Measurements from ENCODE around the gene GAB3.
A peak's percentile ranks its signal among the peaks of the same experiment; 100 is the strongest.
"Not testable (repeated sequence)": the region's sequence is repeated elsewhere in the genome, so short reads cannot be mapped to it uniquely, and the experiment has no call there.

GAB3 gene

DNA sequence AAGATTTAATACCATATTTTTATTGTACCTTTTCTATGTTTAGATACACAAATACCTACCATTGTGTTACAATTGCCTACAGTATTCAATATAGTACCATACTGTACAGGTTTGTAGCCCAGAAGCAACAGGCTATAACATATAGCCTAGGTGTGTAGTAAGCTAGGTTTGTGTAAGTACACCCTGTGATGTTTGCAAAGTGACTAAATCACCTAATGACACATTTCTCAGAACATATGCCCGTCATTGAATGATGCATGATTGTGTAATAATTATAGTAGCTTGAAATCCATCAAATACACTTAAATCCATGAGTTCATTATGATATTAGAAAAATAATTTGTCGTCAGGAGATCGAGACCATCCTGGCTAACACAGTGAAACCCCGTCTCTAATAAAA lies 30.8 kb downstream of the GAB3 start:
- no peak for DNase-seq (ENCODE audit: low read depth)

DNA sequence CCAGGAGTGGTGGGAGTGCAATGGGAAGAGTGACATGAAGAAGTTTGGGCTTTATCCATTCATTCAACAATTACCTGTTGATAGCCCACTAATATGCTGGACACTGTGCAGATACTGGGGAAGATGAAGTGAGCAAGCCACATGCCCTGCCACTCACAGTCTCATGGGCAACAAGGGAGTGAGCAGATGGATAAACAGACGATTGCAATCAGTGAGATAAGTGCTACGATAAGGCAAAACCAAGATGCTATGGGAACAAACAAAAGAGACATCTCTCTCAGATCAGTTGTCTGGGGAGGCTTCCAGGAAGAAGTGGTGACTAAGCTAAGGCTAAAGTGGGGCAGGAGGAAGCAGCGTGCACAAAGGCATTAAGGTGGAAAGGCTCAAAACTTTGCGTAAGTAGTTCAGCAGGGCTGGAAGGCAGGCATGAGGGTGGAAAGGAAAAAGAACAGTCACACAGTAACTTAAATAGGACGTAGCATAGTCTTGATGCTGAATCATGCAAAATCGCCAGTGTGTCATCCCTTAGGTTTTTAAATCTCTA lies 31.7 kb downstream of the GAB3 start:
- no peak for DNase-seq (ENCODE audit: low read depth)

DNA sequence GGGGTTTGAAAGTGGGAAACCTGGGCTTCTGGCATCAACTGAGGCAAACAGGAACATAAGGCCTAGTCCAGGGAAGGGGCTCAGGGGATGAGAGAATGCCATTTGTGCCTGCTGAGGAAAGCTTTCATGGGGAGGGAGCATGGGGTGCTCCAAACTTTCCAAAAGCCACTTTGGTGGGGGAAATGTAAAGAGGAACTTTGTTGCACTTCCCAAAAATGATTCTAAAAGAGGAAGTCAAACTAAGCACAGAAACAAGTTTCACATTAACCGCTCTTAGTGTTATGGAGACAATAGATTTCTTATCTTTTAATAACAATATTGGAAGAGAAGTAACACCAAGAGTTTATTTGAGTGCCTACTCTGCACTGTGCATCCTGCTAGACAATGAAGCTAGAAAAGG lies 32.3 kb downstream of the GAB3 start:
- DNase-seq (ENCODE audit: low read depth), result no peak

DNA sequence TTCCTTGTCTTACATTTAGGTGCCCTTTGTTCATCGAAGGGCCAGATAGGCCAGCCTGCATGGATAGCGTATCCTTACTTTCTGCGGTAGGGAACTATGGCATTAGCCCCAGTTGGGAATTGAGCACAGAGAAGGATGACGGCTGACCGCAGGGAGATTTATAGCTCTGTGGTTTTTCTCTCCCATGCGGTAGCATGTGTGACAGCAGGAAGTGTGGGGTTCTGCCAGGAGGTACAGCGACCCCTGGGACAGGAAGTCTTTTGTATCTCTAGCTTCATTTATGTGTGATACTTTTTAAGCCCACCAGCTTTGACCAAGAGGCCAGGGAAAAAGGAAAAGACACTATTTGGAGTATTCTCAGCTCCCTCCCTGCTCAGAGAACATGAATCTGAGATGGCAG lies 33.1 kb downstream of the GAB3 start:
- no peak for DNase-seq (ENCODE audit: low read depth)

DNA sequence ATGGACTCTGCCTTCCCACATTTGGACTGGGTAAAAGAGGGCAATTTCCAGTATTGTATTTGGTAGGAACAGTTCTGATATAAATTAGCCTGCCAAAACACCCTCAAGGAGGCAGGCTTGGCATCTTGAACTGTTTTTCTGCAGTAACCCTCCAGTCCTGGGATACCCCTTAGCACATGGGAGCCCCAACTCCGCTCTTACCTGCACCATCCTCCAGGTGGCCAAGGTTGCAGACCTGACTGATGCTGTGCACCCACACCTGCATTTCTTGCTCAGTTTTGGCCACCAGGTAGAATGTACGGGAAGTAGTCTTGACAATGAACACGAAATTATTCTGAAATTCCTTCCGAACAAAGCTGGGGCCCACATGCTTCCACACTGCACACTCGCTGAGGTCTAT lies 35.1 kb downstream of the GAB3 start:
- no peak for DNase-seq (ENCODE audit: low read depth)

DNA sequence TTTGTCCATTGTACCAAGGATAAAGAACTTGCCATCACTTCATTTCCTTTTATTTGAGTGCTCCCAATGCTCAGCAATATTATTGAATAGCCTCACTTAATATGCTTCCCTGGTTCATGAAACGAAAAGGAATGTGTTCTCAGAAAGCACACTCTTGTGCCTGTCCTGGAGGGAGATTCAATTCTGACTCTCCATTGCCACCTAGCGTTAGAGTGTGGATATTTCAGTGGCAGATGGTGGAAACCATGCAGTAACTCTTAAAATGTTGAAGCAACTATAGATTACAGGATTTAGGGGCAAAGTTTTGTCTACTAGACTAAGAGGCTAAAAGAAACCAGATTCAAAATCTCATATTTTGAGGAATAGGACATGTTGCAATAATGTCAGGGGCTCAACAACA lies 36.0 kb downstream of the GAB3 start:
- peak; percentile 30 for DNase-seq (ENCODE audit: low read depth)

DNA sequence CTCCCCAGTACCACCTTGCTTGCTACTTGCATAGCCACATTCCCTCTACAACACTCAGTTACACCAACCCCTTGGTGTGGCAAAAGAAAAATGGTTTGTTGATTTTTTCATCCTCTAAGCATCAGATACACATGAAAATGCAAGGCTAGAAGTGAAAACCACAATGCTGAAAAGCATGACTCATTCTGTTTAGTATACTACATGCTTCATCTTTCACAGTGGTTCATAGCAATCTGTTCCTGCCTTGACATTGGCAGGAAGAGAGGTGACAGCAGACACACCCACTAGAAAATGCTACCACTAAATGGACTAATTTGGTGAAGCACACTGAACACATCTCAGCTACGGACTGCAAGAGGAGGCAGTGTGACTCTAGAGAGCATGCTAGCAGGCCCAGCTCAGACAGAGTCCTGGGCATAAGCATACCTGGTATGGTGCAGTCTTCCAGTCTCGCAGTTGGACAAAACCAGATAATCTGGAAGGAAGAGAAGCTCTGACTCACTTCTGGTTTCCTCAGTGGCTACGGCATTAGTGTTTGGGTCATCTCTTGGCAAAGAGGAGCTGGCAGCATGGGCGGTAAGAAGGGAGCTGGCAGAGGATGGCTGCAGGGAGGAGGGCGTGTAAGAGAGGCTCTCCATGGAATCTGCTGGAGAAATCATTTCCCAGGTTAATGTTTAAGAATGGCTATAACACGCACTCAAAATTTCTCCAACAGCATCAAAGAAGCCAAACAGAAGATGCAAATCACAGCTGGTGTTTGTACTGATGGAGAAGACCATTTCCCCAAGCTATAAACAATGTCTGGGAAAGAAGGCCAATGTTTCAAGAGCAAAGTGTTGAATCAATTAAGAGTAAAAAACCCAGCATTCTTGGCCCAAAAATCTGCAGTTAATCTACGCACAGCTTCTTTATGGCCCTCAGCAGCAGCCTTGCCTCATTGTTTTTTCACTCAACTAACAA lies 37.8 kb downstream of the GAB3 start:
- DNase-seq (ENCODE audit: low read depth), result no peak

DNA sequence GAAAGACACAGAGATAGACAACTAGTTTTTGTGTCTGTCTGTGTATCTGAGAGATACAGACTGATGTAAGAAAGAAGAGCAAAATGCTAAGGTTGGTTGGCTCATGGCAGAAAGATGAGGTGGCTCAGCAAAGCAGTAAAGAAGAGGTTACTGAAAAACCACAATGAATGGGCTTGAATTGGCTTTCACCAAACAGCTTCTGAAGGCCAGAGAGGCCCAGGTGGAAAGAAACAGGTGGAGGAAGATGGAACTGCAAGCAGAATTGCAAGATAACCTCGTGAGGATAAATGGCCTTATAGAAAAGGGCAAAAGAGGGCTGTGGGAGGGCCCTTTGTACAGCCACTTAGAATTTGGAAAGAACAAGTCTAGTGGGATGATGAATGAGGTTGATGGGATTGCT lies 39.6 kb downstream of the GAB3 start:
- no peak for DNase-seq (ENCODE audit: low read depth)

DNA sequence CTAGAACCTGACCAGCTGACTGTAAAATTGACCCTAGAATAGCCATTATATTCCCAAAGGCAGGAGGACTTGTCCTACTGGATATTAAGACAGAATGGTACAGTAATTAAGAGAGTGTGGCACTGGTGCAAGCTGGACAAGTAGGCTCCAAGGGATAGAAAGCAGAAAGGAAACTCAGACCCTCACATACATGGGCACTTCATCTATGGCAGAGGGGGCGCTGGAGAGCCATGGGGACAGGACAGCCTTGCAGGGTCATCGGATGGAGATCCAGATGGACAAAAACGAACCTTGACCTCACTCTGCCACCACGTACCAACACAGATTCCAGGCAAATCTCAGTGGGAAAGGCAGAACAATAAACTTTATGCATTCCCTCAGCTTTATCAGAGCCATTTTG lies 40.6 kb downstream of the GAB3 start:
- DNase-seq (ENCODE audit: low read depth), result no peak

DNA sequence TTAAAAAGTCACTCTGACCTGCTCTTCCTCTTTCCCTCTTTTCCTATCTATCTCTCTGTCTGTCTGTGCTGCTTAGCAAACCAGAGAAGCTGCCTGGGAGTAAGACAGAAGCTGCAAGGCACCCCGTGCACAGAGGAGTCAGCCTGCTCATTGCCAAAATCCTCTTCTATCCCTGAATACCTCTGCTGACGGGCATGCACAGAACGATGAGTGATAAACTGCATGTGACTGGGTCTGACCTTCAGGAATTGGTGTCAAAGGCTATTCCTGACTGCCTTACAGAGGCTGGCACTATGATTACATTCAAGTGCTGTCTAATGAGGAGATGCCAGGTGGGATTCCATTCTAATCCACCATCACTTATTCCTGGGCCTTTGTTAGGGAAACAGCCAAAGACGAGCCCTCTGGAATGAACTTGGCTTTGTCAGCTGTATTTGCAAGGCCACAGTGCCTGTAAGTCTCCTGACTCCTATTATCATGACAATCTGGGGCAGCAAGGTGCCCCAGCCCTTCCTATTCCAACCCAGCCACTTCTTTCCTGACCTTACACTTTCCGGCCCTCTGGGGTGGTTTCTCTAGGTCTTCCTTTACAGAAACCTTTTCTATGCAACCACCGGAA lies 52.1 kb downstream of the GAB3 start:
- no peak for DNase-seq (ENCODE audit: low read depth)

DNA sequence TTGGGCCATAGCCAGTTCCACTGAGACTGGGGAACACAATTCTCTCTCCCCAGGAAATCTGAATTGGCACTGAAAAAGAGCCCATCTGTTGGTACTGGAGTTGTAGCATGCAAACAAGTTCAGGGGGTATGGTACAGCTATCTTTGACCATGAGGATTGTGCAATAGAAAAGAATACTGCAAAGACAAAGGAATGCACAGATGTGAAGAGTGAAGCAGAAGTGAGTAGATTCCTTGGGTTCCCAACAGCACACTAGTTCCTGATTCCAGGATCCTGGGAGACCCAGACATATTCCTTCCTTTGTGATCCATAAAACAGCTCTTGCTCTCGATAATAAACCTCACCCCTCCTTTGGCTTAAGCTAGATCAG lies 54.2 kb downstream of the GAB3 start:
- DNase-seq (ENCODE audit: low read depth), result no peak

DNA sequence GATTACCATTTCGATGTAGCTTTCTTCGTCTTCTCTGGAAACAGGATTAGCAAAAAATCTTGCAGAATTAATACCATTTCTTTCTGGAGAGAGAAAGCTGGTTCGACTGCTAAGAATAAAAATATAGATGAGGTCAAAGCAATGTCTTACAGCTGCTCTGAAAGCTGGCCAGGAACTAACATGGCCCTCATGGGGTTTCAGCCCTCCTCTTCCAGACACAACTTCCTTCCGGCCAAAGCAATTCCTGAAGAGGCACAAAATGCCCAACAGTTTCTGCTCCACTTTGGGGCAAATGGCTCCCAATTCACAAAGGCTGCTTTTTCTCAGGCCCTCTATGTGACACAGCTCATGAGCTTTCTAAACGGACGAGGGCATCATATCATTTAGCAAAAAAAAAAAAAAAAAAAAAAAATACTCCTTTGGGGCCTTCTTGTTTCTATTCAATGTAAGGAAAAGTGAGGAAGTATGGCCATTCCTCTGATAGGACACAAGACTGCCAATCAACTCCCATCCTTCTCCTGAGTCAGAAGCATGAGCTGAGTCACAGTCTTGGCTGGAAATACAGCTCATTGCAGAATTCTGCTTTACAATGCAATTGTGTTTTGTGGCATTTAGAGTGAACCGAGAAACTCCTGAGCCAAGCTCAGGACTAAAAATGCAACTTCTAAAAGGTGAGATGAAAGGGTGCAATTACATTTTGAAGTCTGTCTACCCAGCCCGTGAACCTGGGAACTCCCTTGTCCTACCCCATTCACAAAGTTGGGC lies 54.8 kb downstream of the GAB3 start:
- no peak for DNase-seq (ENCODE audit: low read depth)

DNA sequence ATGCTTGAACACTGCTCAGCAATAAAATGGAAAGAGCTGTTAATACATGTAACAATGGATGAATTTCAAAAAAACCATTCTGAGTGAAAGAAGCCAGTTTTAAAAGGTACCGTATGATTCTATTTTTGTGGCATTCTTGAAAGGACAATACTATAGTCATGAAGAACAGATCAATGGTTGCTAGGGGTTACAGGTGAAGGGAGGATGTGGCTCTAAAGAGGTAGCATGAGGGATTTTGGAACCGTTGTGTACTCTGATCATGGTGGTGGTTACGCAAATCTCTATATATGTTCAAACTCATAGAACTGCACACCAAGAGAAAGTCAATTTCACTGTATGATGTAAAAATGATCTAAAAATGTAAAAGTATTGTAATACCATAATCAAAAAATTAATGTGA lies 57.5 kb downstream of the GAB3 start:
- DNase-seq (ENCODE audit: low read depth), result no peak

DNA sequence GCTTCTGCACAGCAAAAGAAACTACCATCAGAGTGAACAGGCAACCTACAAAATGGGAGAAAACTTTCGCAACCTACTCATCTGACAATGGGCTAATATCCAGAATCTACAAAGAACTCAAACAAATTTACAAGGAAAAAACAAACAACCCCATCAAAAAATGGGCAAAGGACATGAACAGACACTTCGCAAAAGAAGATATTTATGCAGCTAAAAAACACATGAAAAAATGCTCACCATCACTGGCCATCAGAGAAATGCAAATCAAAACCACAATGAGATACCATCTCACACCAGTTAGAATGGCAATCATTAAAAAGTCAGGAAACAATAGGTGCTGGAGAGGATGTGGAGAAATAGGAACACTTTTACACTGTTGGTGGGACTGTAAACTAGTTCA lies 60.4 kb downstream of the GAB3 start:
- DNase-seq (ENCODE audit: low read depth), result not testable (repeated sequence)

DNA sequence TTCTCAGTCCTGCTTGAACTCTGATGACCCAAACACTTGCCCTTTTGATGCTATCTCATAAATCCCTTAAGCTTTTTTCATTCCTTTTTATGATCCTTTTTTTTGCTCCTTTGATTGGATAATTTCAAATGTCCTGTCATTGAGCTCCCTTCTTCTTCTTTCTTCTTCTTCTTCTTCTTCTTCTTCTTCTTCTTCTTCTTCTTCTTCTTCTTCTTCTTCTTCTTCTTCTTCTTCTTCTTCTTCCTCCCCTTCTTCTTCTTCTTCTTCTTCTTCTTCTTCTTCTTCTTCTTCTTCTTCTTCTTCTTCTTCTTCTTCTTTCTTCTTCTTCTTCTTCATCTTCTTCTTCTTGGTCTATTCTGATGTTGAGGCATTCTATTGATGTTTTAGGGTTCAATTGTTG lies 78.8 kb downstream of the GAB3 start:
- DNase-seq (ENCODE audit: low read depth), result not testable (repeated sequence)

DNA sequence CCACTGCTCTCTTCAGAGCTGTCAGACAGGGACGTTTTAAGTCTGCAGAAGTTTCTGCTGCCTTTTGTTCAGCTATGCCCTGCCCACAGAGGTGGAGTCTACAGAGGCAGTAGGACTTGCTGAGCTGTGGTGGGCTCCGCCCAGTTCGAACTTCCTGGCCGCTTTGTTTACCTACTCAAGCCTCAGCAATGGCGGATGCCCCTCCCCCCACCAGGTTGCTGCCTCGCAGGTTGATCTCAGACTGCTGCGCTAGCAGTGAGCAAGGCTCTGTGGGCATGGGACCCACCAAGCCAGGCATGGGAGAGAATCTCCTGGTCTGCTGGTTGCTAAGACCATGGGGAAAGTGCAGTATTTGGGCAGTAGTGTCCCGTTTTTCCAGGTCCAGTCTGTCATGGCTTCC lies 80.0 kb downstream of the GAB3 start:
- DNase-seq (ENCODE audit: low read depth), result not testable (repeated sequence)

DNA sequence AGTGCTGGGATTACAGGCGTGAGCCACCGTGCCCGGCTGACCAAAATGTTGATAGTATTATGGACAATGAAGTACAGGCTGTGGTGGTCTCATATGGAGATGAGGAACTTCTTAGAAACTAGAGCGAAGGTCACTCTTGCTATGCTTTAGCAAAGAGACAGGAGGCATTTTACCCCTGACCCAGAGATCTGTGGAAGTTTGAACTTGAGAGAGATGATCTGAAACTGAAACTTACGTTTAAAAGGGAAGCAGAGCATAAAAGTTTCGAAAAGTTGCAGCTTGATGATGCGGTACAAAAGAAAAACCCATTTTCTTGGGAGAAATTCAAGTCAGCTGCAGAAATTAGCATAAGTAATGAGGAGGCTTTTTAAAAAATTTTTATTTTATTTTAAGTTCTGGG lies 89.0 kb downstream of the GAB3 start:
- DNase-seq (ENCODE audit: low read depth), result no peak

DNA sequence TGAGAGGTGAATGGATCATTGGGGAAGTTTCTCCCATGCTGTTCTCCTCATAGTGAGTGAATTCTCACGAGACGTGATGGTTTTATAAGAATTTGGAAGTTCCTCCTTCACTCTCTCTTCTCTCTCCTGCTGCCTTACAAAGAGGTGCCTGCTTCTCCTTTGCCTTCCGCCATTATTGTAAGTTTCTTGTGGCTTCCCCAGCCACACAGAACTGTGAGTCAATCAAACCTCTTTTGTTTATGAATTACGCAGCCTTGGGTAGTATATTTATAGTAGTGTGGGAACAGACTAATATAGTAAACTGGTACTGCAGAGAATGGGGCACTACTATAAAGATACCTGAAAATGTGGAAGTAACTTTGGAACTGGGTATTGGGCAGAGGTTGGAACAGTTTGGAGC lies 89.7 kb downstream of the GAB3 start:
- no peak for DNase-seq (ENCODE audit: low read depth)

DNA sequence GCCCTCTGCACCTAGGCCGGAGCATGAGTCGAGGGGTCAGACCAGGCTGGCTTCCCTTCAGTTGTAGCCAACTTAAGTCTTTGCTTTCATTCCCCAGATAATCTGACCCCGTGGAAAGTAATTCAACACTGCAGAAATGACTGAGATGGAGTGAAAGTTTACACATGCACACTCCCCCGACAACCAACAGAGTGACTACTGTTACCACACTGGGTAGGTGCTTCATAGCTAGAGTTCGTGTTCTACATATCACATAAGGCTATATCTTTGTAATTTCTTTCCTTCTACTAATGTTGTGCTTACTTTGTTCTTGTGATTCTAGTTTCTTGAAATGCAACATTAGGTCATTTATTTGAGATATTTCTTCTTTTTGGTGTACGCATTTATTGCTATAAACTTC lies 90.3 kb downstream of the GAB3 start:
- DNase-seq (ENCODE audit: low read depth), result no peak

DNA sequence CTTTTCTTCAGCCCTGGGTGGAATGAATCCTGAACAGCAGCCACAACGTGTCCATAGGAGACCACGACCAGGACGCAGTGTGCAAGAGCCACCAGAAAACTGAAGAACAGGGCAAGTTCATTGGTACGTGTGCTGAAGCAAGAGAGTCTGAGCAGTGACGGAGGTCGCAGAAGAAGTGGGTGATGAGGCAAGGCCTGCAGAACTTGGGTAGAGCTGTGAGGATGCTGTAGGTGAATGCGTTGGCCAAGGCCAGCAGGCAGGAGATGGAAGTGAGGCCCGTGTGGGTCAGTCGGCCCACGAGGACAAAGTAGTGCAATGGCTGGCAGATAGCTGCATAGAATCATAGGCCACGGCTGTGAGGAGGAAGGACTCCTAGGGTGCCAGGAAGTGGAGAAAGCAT lies 91.9 kb downstream of the GAB3 start:
- DNase-seq (ENCODE audit: low read depth), result no peak

DNA sequence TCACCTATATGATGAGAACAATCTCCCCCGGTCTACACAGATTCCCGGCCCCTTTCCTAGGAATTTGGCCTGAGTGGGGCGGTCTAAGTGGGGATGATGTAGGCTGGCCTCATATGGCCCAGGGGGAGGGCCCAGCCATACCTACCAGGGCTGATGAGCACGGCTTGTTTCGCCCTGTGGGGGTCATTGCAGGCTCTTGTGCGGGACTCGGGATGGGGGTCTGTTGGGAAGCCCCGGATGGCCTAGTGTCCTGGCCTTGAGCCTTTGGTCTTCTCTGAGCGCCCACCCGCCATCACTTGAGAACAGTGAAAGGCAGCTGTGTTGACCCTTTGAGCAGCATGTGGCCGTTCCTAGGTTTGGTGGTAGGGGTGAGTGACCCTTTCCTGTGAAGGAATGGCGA lies 92.7 kb downstream of the GAB3 start:
- DNase-seq (ENCODE audit: low read depth), result no peak

DNA sequence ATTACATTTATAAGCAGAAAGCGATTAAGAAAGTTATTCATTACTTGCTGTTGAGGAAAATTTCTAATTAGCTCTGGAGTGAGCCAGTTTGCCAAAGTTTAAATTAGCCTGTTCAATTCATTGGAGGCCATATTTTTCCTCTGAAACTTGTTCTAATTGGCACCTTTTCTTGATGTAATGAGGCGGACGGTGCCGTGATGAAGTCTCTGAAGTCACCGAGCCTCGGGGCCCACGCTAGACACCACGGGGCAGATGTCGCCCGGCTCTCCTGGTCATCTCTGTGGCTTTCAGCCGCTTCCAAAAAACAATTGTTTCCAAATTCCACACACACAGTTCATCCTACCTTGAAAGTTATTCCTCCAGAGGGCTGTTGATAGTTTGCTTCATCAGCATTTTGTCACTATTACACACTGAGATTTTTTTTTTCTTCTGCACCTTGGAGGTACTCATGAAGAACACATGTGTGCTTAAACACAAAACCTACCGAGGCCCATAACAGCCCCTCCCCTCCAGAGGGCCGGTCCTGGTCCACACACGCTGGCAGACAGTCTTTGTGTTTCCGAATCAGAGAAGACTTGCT lies 93.6 kb downstream of the GAB3 start:
- no peak for DNase-seq (ENCODE audit: low read depth)
